ENCODE results near the gene RBM47. TPM values are rescaled to one million over a fixed set of nuclear protein-coding genes. Genes with fewer than 3 reads are reported as not detected.

RBM47 gene
- total RNA-seq, 1 experiment from 2014 or later = 70.3 TPM

GRCh38 chr4:40462326-40462725 is 167.3 kb downstream of the RBM47 start:
- H3K14ac ChIP-seq (ENCODE audit: insufficient read depth, low read length) = no peak overlapping the region
- no peak overlapping the region for H2BK15ac ChIP-seq (ENCODE audit: low read depth, low read length)
- H2BK5ac ChIP-seq (ENCODE audit: insufficient read length, low read length) = no peak overlapping the region
- no peak overlapping the region for H2BK20ac ChIP-seq (ENCODE audit: low read depth, low read length, poor library complexity, severe bottlenecking)
- H4K20me1 ChIP-seq (ENCODE audit: control insufficient read depth, insufficient read depth, insufficient read length) = no peaks in the 10 kb centered on the region
- no peaks in the 10 kb centered on the region; the same call in 1 of the 2 replicates for H3K79me2 ChIP-seq (ENCODE audit: insufficient read depth, low read length)
- peaks cover 5 to 25% (median 11%) of the 10 kb centered on the region in 3 experiments; a peak in 6 of 7 replicates for H3K36me3 Mint-ChIP-seq (ENCODE audit: insufficient read depth in 1 of 3, low read depth in 3 of 3)
- TF ChIP-seq CTCF (conservative IDR thresholded peaks at IDR 0.05) = no peak
- peak overlapping the region in 2 of 3 experiments; percentile 7 to 89; a peak in 3 of 7 replicates for H3K27ac Mint-ChIP-seq
- H4K91ac ChIP-seq (ENCODE audit: insufficient read length, low read depth, low read length) = no peak overlapping the region
- no peak overlapping the region for H3K18ac ChIP-seq (ENCODE audit: insufficient read length, low read depth, low read length)
- no peaks in the 10 kb centered on the region for H3K27me3 Mint-ChIP-seq (ENCODE audit: low read depth)
- no peak overlapping the region for H3K27ac ChIP-seq (ENCODE audit: insufficient read length, low read depth, low read length)
- H2BK12ac ChIP-seq (ENCODE audit: insufficient read length, low read depth, low read length) = no peak overlapping the region
- no peak overlapping the region for H2BK120ac ChIP-seq (ENCODE audit: low read depth, low read length, poor library complexity, severe bottlenecking)
- H4K8ac ChIP-seq (replicated peaks; ENCODE audit: insufficient read length, low read depth, low read length) = no peak overlapping the region
- H2AK5ac ChIP-seq (ENCODE audit: insufficient read length, low read length) = no peak overlapping the region
- peaks cover 14 to 19% of the 10 kb centered on the region in 2 experiments for H3K4me1 Mint-ChIP-seq
- no peak for DNase-seq
- H3T11ph ChIP-seq (ENCODE audit: low read length) = no peak overlapping the region
- no peak overlapping the region for H3K4ac ChIP-seq (ENCODE audit: low read depth, low read length)
- H3K9me3 ChIP-seq (ENCODE audit: control insufficient read depth, low read depth, low read length) = no peaks in the 10 kb centered on the region
- H3K27me3 ChIP-seq (ENCODE audit: insufficient read depth, low read length) = no peaks in the 10 kb centered on the region
- H3K23ac ChIP-seq (ENCODE audit: insufficient read length, low read depth, low read length) = no peak overlapping the region
- no CpG with 5 or more reads among the region's 5 CpGs for WGBS (ENCODE audit: extremely low coverage, insufficient read length, low lambda C conversion rate)
- no peak overlapping the region for H3K4me3 Mint-ChIP-seq
- H3K9ac ChIP-seq (ENCODE audit: extremely low read depth, insufficient read length, low read length) = no peak overlapping the region
- H4K5ac ChIP-seq (ENCODE audit: insufficient read length, low read depth, low read length) = no peak overlapping the region
- no peaks in the 10 kb centered on the region for H3K79me1 ChIP-seq (ENCODE audit: insufficient read depth, low read depth, low read length, poor library complexity, severe bottlenecking)
- H3K56ac ChIP-seq (ENCODE audit: insufficient read length, low read depth, low read length) = no peak overlapping the region
- H3K4me1 ChIP-seq (ENCODE audit: insufficient read depth, low read length) = no peaks in the 10 kb centered on the region; the same call in 1 of the 2 replicates
- H3K9me3 Mint-ChIP-seq = no peaks in the 10 kb centered on the region
- H3K23me2 ChIP-seq (ENCODE audit: insufficient read length, low read depth, low read length, poor library complexity, severe bottlenecking) = no peaks in the 10 kb centered on the region
- H3K4me2 ChIP-seq (ENCODE audit: insufficient read depth, insufficient read length, low read length) = no peak overlapping the region
- no peak overlapping the region for H2AFZ ChIP-seq (ENCODE audit: low read length)

Data from H9 (cell line).